Stimulated activated naive B cell treated with anti-CD40 and anti-IgM and Interleukin-4, amounts not matched to agents 10 μg/mL and 1 μg/mL and 100 μg/mL, for 72 hours (primary cell): ENCODE data around the gene CYB561D1.
A peak's percentile ranks its signal among the peaks of the same experiment; 100 is the strongest.

Source experiments
- ATAC-seq, 2 donors: fragments of 150-1000 bp; cut with Tn5 transposase; replicated peaks; 2 replicates each; pipeline ENCODE4 v1.10.0; 2021; ENCODE audit warnings: moderate library complexity in 1 of 2
- DNase-seq: peaks from one replicate; pipeline ENCODE4 v3.0.0; 2021
- H3K27ac Mint-ChIP-seq: one replicate; pipeline ENCODE4 v1.8.0; 2022; ENCODE audit warnings: mild to moderate bottlenecking, mixed read lengths
- H3K27me3 Mint-ChIP-seq, 2 donors: one replicate each; pipeline ENCODE4 v1.8.0; 2022; ENCODE audit warnings: mixed read lengths in 2 of 2
- H3K36me3 Mint-ChIP-seq, 2 donors: one replicate each; pipeline ENCODE4 v1.8.0; 2022; ENCODE audit warnings: mixed read lengths in 2 of 2, mild to moderate bottlenecking in 1 of 2
- H3K4me1 Mint-ChIP-seq, 2 donors: one replicate each; pipeline ENCODE4 v1.8.0; 2022; ENCODE audit warnings: mixed read lengths in 2 of 2, mild to moderate bottlenecking in 1 of 2
- H3K4me3 Mint-ChIP-seq, 2 donors: one replicate each; pipeline ENCODE4 v1.8.0; 2022; ENCODE audit warnings: mild to moderate bottlenecking in 2 of 2, mixed read lengths in 2 of 2, moderate library complexity in 1 of 2
- H3K9me3 Mint-ChIP-seq, 2 donors: one replicate each; pipeline ENCODE4 v1.8.0; 2022; ENCODE audit warnings: mixed read lengths in 2 of 2, mild to moderate bottlenecking in 1 of 2

CYB561D1 gene

DNA sequence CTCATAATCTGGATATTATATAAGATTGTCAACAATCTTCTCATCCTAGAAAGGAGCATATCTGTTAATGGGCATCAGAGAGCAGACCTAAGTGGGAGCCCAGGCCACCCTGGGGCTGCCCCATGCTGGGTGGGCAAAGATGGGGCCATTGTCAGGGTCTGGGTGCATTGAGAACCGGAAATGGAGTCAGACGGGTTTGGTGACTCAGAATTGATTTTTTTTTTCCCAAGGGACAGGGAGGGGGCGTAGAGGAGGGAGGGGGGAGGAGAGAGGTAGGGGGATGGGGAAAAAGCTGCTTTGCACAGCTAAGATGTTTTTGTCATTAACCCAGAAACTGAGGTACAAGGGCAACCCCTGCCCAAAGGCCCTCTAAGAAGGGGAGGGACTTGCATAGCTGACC lies 8.9 kb upstream of the CYB561D1 start:
- peak overlapping the region; percentile 97 to 99 for H3K4me3 Mint-ChIP-seq
- peak overlapping the region; percentile 96 for H3K27ac Mint-ChIP-seq

DNA sequence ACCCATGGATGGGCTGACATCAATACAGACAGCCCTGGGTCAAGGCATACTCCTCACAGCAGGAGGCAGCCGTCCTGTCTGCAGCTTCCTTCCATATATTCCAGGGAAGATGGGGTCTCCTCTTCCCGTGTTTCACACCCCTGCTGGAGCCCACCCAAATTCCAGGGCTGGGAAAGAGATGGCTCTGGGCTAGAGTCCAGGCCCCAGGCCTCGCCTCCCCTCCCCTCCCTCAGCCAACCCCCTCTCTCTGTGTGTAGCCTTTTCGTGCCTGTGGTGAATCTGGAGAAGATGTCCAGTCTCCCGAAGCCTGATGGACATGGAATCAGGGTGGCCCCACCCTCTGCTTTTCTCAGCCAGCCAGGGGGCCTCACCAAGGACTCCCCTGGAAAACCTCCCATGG lies 6.6 kb upstream of the CYB561D1 start:
- H3K36me3 Mint-ChIP-seq: peaks cover 22 to 46% of the 10 kb centered on the region in 2 donors

More for the DNA sequence above, 8.9 kb upstream of the CYB561D1 start:
- Mint-ChIP-seq H3K4me1 (peaks cover 15 to 27% of the 10 kb centered on the region in 2 donors), H3K36me3 (peaks cover 18 to 34% of the 10 kb centered on the region in 2 donors), H3K27me3 (peaks cover 11 to 14% of the 10 kb centered on the region in 2 donors), H3K9me3 (no peaks in the 10 kb centered on the region)
- DNase-seq (no peak), ATAC-seq (no peak)

DNA sequence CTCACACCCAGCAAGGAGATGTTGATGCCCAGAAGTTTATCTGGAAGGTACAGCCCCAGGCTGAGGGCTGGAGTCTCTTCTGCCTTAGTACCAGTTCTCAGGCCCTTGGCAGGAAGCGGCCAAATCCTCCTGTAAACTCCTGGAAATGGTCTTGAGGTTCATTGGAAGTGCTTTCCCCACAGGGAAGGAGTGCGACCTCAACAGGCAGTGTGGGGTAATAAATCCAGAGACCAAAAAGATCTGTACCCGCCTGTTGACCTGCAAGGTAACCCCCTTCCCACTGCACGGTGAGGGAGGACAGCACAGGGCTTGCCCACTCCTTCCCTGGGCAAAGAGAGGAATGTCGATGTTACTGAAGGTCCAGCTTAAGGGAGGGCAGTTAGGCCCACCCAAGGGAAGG lies 5.7 kb upstream of the CYB561D1 start:
- Mint-ChIP-seq H3K27ac (no peak overlapping the region), H3K4me1 (peaks cover 12 to 29% of the 10 kb centered on the region in 2 donors), H3K9me3 (no peaks in the 10 kb centered on the region), H3K36me3 (peaks cover 22 to 51% of the 10 kb centered on the region in 2 donors), H3K4me3 (no peak overlapping the region), H3K27me3 (no peaks in the 10 kb centered on the region)
- DNase-seq: no peak
- no peak for ATAC-seq

More for the DNA sequence above, 6.6 kb upstream of the CYB561D1 start:
- Mint-ChIP-seq H3K4me1 (peaks cover 15 to 35% of the 10 kb centered on the region in 2 donors), H3K9me3 (no peaks in the 10 kb centered on the region), H3K27ac (peak overlapping the region; percentile 47), H3K27me3 (no peaks in the 10 kb centered on the region), H3K4me3 (no peak overlapping the region)
- no peak for DNase-seq
- no peak for ATAC-seq

DNA sequence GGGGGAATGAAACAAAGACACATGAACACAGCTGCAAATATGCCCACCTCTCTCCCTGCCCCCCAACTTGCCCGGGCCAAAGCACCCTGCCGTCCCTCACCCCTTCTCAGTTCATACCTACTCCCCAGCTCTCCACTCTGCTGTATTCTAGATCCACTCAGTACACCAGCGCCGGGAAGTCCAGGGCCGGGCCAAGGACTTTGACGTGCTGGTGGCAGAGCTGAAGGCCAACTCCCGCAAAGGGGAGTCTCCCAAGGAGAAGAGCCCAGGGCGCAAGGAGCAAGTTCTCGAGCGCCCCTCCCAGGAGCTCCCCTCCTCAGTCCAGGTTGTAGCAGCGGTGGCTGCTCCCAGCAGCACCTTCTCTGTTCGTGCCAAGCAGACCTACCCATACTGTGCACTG lies 5.2 kb upstream of the CYB561D1 start:
- H3K4me3 Mint-ChIP-seq: no peak overlapping the region
- no peak for ATAC-seq

DNA sequence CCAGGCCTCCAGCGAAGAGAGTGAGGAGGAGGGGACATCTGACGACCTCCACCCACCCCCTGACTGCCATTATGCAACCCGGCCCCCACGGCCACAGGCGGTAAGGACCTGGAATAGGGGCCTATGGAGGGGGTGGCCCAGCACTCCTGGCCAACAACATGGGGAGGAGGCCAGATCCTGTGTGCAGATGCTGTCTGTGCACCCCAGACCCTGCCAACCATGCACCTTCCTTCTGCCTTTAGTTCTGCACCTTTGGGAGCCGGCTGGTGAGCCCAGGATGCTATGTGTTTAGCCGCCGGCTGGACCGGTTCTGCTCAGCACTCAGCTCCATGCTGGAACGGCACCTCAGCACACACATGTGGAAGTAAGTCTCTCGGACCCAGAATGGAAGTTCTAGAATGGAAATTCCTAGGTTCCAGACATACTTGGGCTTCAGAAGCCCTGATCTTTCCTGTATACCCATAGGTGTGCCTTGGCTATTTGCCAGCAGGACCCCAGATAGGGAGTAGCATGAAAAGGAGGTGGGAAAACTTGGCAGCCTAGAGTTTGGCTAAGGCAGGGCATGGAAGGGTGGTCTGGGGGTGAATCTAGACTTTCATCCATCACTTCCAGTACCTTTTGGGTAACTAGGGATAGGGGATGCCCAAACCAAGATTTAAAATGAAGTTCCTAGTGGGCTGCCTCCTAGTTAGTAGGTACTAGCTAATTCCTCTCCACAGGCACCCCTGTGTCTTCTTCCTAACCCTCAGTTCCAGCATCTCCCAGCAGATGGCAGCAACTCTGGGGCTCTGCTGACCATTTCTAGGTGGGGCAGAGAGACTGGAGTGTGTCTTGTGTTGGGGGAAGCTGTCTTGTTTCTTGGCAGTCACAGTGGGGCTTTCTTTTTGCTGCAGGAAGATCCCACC lies 3.6 kb upstream of the CYB561D1 start:
- no peaks in the 10 kb centered on the region for H3K27me3 Mint-ChIP-seq
- DNase-seq (peak; percentile 51), ATAC-seq (peak; percentile 44 to 50)
- no peak overlapping the region for H3K27ac Mint-ChIP-seq
- H3K36me3 Mint-ChIP-seq: peaks cover 26 to 55% of the 10 kb centered on the region in 2 donors
- H3K4me3 Mint-ChIP-seq: no peak overlapping the region
- peaks cover 15 to 27% of the 10 kb centered on the region in 2 donors for H3K4me1 Mint-ChIP-seq
- H3K9me3 Mint-ChIP-seq: no peaks in the 10 kb centered on the region

More for the DNA sequence above, 5.2 kb upstream of the CYB561D1 start:
- Mint-ChIP-seq H3K4me1 (peaks cover 9 to 25% of the 10 kb centered on the region in 2 donors), H3K36me3 (peaks cover 22 to 51% of the 10 kb centered on the region in 2 donors), H3K9me3 (no peaks in the 10 kb centered on the region), H3K27ac (no peak overlapping the region), H3K27me3 (no peaks in the 10 kb centered on the region)
- no peak for DNase-seq

DNA sequence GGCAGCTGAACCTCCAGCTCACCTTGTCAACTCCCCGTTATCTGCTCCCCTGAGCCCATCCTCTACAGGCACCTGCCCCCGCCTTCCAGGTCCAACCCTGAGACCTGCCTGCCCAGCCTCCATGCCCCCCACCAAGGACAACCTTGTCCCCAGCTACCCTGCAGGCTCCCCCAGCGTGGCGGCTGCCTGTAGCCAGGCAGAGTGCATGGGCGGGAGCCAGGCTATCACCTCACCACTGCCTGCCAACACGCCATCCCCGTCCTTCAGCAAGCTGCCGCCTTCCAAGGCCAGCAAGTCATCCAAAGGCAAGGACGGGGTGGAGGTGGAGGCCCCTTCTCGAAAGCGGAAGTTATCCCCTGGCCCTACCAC lies 3.0 kb upstream of the CYB561D1 start:
- ATAC-seq (no peak), DNase-seq (no peak)
- no peaks in the 10 kb centered on the region for H3K27me3 Mint-ChIP-seq
- no peak overlapping the region for H3K27ac Mint-ChIP-seq
- H3K4me3 Mint-ChIP-seq: no peak overlapping the region
- no peaks in the 10 kb centered on the region for H3K9me3 Mint-ChIP-seq
- peaks cover 27 to 57% of the 10 kb centered on the region in 2 donors for H3K36me3 Mint-ChIP-seq
- H3K4me1 Mint-ChIP-seq: peaks cover 18 to 29% of the 10 kb centered on the region in 2 donors

DNA sequence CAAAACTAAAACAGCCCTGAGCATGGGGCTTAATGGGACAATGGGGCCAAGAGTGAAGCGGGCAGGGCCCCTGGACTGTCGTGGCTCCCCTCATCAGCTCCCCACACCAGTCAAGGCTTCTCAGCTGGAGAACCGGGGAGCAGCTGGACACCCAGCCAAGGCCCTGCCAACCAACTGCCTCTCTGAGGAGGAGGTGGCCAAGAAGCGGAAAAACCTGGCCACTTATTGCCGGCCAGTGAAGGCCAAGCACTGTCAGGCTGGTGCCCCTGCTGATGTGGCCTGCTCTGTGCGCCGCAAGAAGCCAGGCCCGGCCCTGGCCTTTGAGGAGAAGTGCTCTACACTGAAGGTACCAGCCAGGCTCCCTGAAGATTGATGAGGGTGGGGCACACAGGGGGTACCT lies 2.5 kb upstream of the CYB561D1 start:
- Mint-ChIP-seq H3K27ac (no peak overlapping the region), H3K36me3 (peaks cover 30 to 57% of the 10 kb centered on the region in 2 donors), H3K4me1 (peaks cover 23 to 34% of the 10 kb centered on the region in 2 donors), H3K9me3 (no peaks in the 10 kb centered on the region), H3K27me3 (no peaks in the 10 kb centered on the region), H3K4me3 (no peak overlapping the region)
- ATAC-seq (no peak), DNase-seq (no peak)

DNA sequence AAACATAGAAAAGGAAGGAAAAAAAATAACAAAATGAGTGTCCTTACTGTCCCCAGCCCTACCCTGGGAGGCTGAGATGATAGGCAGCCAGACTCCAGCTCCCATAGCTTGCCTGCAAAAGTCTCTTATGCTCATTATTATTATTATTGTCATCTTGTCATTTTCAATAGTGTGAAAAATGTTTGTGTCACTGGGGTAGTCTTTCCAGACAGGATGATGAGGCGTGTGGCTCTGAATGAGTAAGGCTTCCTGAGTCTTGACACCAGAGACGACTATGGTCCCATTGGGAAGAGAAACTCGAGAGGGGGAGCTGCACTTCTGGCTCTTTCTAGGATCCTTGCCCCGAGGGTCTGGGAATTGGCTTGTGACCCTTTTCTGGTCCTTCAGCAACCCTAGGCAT lies 1.1 kb upstream of the CYB561D1 start:
- no peak for DNase-seq
- Mint-ChIP-seq H3K4me1 (peaks cover 24 to 45% of the 10 kb centered on the region in 2 donors), H3K36me3 (peaks cover 29 to 56% of the 10 kb centered on the region in 2 donors), H3K27ac (no peak overlapping the region), H3K27me3 (no peaks in the 10 kb centered on the region), H3K9me3 (no peaks in the 10 kb centered on the region), H3K4me3 (peak overlapping the region in 1 of 2 donors; percentile 8)
- ATAC-seq: no peak

DNA sequence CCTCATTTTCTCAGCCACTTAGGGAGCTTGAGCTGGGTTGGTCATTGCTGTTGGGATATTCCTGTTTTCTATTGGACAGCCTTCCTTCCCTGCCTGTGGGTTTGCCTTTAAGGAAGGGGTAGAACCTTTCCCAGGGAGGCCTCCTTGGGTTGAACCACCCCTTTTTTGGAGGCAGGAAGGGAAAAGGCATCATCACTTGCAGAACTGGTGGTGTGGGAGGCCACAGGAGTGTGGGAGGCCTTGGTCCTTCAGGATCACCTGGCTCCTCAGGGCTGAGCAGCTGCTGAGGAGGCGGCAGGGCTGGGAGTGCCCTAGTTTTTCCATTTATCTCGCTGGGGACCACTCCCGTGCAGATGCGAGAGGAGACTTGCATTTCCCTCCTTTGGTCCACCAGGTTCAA lies 667 bp upstream of the CYB561D1 start:
- H3K4me3 Mint-ChIP-seq: peak overlapping the region in 1 of 2 donors; percentile 8
- peaks cover 24 to 50% of the 10 kb centered on the region in 2 donors for H3K4me1 Mint-ChIP-seq
- ATAC-seq (no peak), DNase-seq (no peak)
- H3K27ac Mint-ChIP-seq: no peak overlapping the region
- no peaks in the 10 kb centered on the region for H3K27me3 Mint-ChIP-seq
- peaks cover 25 to 51% of the 10 kb centered on the region in 2 donors for H3K36me3 Mint-ChIP-seq
- H3K9me3 Mint-ChIP-seq: no peaks in the 10 kb centered on the region

DNA sequence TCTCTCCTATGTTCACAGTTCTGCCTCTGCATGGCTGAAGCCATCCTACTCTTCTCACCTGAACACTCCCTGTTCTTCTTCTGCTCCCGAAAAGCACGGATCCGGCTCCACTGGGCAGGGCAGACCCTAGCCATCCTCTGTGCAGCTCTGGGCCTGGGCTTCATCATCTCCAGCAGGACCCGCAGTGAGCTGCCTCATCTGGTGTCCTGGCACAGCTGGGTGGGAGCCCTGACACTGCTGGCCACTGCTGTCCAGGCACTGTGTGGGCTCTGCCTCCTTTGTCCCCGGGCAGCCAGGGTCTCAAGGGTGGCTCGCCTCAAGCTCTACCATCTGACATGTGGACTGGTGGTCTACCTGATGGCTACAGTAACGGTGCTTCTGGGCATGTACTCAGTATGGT lies 1.8 kb downstream of the CYB561D1 start:
- Mint-ChIP-seq H3K27ac (peak overlapping the region; percentile 14), H3K4me3 (peak overlapping the region; percentile 48 to 66), H3K9me3 (no peaks in the 10 kb centered on the region), H3K36me3 (peaks cover 22 to 44% of the 10 kb centered on the region in 2 donors), H3K4me1 (peaks cover 27 to 56% of the 10 kb centered on the region in 2 donors), H3K27me3 (no peaks in the 10 kb centered on the region)
- no peak for ATAC-seq
- DNase-seq: no peak

DNA sequence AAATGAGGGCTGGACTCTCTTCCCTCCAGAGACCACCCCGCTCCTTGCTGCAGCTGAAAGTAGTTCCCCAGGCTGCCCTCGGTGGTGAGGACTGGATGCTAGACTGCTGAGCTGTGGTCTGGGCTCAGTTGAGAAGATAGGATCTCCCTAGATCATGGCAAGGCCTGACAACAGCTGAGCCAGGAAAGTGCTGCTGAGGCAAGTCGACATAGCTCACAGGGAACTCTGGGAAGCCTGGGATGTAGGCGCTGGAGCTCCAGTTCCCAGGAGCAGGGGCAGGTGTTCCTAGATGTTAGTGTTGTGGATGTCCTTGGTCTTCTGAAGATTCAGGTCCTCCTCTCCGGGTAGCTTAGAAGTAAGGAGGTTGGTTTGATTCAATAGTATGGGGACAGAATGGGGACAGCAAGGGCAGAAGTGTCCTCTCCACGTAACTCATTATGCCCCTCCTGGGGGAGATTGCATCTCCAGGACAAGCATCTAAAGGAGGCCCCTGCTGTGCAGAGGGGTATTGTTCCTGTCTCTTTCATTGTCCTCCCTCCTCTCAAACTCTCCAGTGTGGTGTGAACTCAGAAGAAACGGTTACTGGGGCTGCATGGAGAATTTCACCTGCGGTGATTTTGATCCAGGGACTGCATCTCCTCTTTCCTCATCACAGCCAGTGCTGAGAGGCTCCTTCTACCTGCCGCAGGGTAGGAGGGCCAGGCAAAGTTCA lies 3.7 kb downstream of the CYB561D1 start:
- DNase-seq (no peak), ATAC-seq (no peak)
- no peaks in the 10 kb centered on the region for H3K27me3 Mint-ChIP-seq
- H3K27ac Mint-ChIP-seq: peak overlapping the region; percentile 9
- no peak overlapping the region for H3K4me3 Mint-ChIP-seq
- peaks cover 18 to 40% of the 10 kb centered on the region in 2 donors for H3K36me3 Mint-ChIP-seq
- H3K9me3 Mint-ChIP-seq: no peaks in the 10 kb centered on the region
- peaks cover 38 to 62% of the 10 kb centered on the region in 2 donors for H3K4me1 Mint-ChIP-seq

DNA sequence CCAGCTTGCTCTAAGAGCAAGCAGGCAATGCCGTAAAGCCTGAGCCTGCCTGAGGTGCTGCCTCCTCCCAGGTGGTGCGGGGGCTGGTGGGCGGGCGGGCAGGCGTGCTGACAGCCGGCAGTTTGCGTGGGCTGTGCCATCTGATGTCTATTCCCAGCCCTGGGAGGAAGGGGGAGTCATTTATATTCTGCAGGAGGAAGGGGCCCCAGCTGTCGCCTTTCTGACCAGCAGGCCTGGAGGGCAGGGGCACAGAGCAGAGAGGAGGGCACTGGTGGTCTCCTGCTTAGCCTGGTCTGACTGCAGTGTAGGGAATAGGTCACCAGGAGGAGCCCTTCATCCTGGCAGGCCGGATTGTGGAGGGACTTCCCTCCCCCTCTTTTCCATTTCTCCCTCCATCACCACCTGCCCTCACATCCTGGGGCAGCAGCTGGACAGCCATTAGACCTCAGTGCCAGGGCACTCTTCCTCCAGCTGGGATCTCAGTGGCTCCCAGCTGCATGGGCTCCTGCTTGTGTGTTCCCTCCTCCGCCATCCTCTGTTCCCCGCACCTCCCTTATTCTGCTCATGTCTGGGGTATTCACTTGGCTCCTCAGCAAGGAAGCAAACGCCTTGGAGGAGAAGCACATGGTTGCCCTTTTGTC lies 4.4 kb downstream of the CYB561D1 start:
- no peak overlapping the region for H3K27ac Mint-ChIP-seq
- no peak overlapping the region for H3K4me3 Mint-ChIP-seq
- peaks cover 40 to 62% of the 10 kb centered on the region in 2 donors for H3K4me1 Mint-ChIP-seq
- no peaks in the 10 kb centered on the region for H3K9me3 Mint-ChIP-seq
- peaks cover 23 to 42% of the 10 kb centered on the region in 2 donors for H3K36me3 Mint-ChIP-seq
- no peaks in the 10 kb centered on the region for H3K27me3 Mint-ChIP-seq
- DNase-seq (no peak), ATAC-seq (no peak)

DNA sequence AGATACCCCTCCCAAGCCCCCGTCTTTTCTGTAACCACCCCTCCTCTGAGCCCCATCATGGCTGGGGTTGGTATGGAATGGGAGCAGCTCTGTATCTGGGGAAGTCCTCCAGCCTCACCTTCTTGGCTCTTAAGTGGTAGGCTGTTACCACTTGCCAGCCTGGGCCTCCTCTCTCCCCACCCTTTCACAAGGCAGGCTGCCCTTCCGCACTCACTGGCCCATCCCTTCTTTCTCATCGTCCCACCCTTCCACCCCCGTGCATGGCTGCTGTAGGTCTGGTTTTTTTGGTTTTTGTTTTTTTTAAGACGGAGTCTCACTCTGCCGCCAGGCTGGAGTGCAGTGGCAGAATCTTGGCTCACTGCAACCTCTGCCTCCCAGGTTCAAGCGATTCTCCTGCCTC lies 5.2 kb downstream of the CYB561D1 start:
- Mint-ChIP-seq H3K4me1 (peaks cover 40 to 60% of the 10 kb centered on the region in 2 donors), H3K4me3 (no peak overlapping the region), H3K9me3 (no peaks in the 10 kb centered on the region), H3K36me3 (peaks cover 21 to 40% of the 10 kb centered on the region in 2 donors), H3K27ac (no peak overlapping the region), H3K27me3 (no peaks in the 10 kb centered on the region)
- no peak for DNase-seq
- no peak for ATAC-seq
